Liver (tissue), 9 donors: ENCODE data around the gene TBC1D1. TPM values are rescaled to one million over a fixed set of nuclear protein-coding genes. Genes with fewer than 3 reads are reported as not detected.

Source experiments
- DNase-seq: peaks from one replicate; pipeline ENCODE4 v3.0.0-alpha.2; 2017; ENCODE audit warnings: low spot score
- H3K27ac ChIP-seq, 2 donors: one replicate each; pipeline ENCODE4 v1.7.0; 2013; ENCODE audit warnings: inconsistent platforms in 2 of 2, low read length in 2 of 2, control low read depth in 1 of 2, low read depth in 1 of 2, mild to moderate bottlenecking in 1 of 2
- H3K27me3 ChIP-seq, 4 donors: one replicate each; pipeline versions ENCODE4 v1.6.1 to v1.7.0; 2013; ENCODE audit warnings: low read length in 3 of 4, inconsistent platforms in 1 of 4, mild to moderate bottlenecking in 1 of 4, moderate library complexity in 1 of 4; ENCODE audit not compliant: control insufficient read depth in 4 of 4, insufficient read depth in 4 of 4
- H3K36me3 ChIP-seq, 4 donors: one replicate each; pipeline versions ENCODE4 v1.6.1 to v1.7.0; 2013; ENCODE audit warnings: low read length in 3 of 4, mild to moderate bottlenecking in 3 of 4, low read depth in 1 of 4, moderate library complexity in 1 of 4; ENCODE audit not compliant: control insufficient read depth in 4 of 4, insufficient read depth in 3 of 4
- H3K4me1 ChIP-seq, 4 donors: one replicate each; pipeline versions ENCODE4 v1.6.1 to v1.7.0; 2013; ENCODE audit warnings: low read length in 3 of 4, mild to moderate bottlenecking in 3 of 4, moderate library complexity in 1 of 4; ENCODE audit not compliant: control insufficient read depth in 4 of 4, insufficient read depth in 4 of 4
- H3K4me3 ChIP-seq, 3 donors: one replicate each; pipeline versions ENCODE4 v1.6.1 to v1.7.0; 2013; ENCODE audit warnings: low read length in 3 of 3, control low read depth in 1 of 3, low read depth in 1 of 3, mild to moderate bottlenecking in 1 of 3
- H3K9ac ChIP-seq, 2 donors: one replicate each; pipeline ENCODE4 v1.7.0; 2013; ENCODE audit warnings: low read length in 2 of 2, mild to moderate bottlenecking in 2 of 2, moderate library complexity in 2 of 2, control low read depth in 1 of 2, low read depth in 1 of 2
- H3K9me3 ChIP-seq, 4 donors: one replicate each; pipeline versions ENCODE4 v1.6.1 to v1.7.0; 2013; ENCODE audit warnings: low read length in 3 of 4; ENCODE audit not compliant: control insufficient read depth in 4 of 4
- FOXA1 ChIP-seq: IDR thresholded peaks from 2 replicates; pipeline ENCODE4 v1.6.1; 2016; ENCODE audit warnings: antibody characterized with exemption
- FOXA2 ChIP-seq: IDR thresholded peaks from 2 replicates; pipeline ENCODE4 v1.6.1; 2016; ENCODE audit warnings: antibody characterized with exemption
- GABPA ChIP-seq, 2 donors: IDR thresholded peaks in 1 of 2; conservative IDR thresholded peaks in 1 of 2; 2 replicates each; pipeline ENCODE4 v1.6.1; 2016; ENCODE audit warnings: antibody characterized with exemption in 2 of 2, mild to moderate bottlenecking in 1 of 2, moderate library complexity in 1 of 2
- HNF4A ChIP-seq, 2 donors: conservative IDR thresholded peaks; 2 replicates each; pipeline ENCODE4 v1.6.1; 2016; ENCODE audit warnings: antibody characterized with exemption in 2 of 2, mild to moderate bottlenecking in 2 of 2
- HNF4G ChIP-seq: IDR thresholded peaks from 2 replicates; pipeline ENCODE4 v1.6.1; 2016; ENCODE audit warnings: antibody characterized with exemption
- NR2F2 ChIP-seq: IDR thresholded peaks from 2 replicates; pipeline ENCODE4 v1.6.1; 2016; ENCODE audit warnings: antibody characterized with exemption
- RXRA ChIP-seq, 2 donors: IDR thresholded peaks; 2 replicates each; pipeline ENCODE4 v1.6.1; 2017 to 2018; ENCODE audit warnings: antibody characterized with exemption in 2 of 2, mild to moderate bottlenecking in 1 of 2
- SP1 ChIP-seq: IDR thresholded peaks from 2 replicates; pipeline ENCODE4 v1.6.1; 2018; ENCODE audit warnings: antibody characterized with exemption, mild to moderate bottlenecking
- TAF1 ChIP-seq: conservative IDR thresholded peaks from 2 replicates; pipeline ENCODE4 v1.6.1; 2016; ENCODE audit warnings: antibody characterized with exemption, mild to moderate bottlenecking
- YY1 ChIP-seq: IDR thresholded peaks from 2 replicates; pipeline ENCODE4 v1.6.1; 2016; ENCODE audit warnings: antibody characterized with exemption, mild to moderate bottlenecking
- WGBS: extraction: QIAGEN DNeasy Blood & Tissue Kit; methylation state at CpG from one replicate; pipeline ENCODE4 v1.1.7; 2013; 5-methylcytosine and 5-hydroxymethylcytosine counted together
- polyA plus RNA-seq, 2 donors: library from polyadenylated mRNA; stranded (reverse) in 1 of 2; unstranded in 1 of 2; fragments of 200-250 nt in 1 of 2; fragments of >200 nt in 1 of 2; fragmentation: Nextera tagmentation in 1 of 2; extraction: Ambion mirVana in 1 of 2; gene quantifications; one replicate each; pipeline versions ENCODE4 v1.2.1 to v1.2.3, GENCODE V29; 2013 to 2015
- total RNA-seq, 2 donors: library from RNA; depleted of rRNA; stranded (reverse); fragments of >200 nt; gene quantifications; one replicate each; pipeline ENCODE4 v1.2.3, GENCODE V29; 2014
- TF ChIP-seq, protein P1 (sequence below): IDR thresholded peaks from 2 replicates; pipeline ENCODE4 v1.6.1; 2016; ENCODE audit warnings: antibody characterized with exemption
- TF ChIP-seq, protein P2 (sequence below): IDR thresholded peaks from 2 replicates; pipeline ENCODE4 v1.6.1; 2016; ENCODE audit warnings: antibody characterized with exemption
- TF ChIP-seq, protein P3 (sequence below): IDR thresholded peaks from 2 replicates; pipeline ENCODE4 v1.6.1; 2016; ENCODE audit warnings: antibody characterized with exemption
- TF ChIP-seq, protein P4 (sequence below): fragments of 150-350 bp; IDR thresholded peaks from 2 replicates; pipeline ENCODE4 v1.5.1; 2017; ENCODE audit warnings: improper control_type of control experiment, low read depth, low read length; ENCODE audit not compliant: missing input control
- donor health status: healthy.
- donor health status: healthy.
- donor health status: healthy.
- donor health status: healthy.
- donor health status: healthy.

The TBC1D1 gene
- total and polyA plus RNA-seq, 4 donors, result 15.6 to 41.4 (median 20.9) TPM

DNA sequence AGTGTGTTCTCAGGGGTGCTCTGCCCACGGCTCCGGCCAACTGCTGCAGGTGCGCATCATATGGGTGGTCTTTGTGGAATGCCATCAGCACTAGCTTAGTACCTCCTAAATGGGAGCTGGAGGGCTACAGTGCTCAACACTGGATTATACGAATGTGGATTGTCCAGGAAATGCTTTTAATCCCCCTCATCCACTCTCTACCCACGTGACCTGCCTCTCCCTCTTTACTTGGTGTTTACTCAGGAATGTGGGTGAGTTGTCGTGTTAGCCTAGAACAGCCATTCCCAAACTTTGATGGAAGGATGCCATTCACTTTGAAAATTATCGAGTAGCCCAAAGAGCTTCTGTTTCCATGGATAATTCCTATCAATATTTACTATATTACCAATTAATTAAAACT lies 220.1 kb downstream of the TBC1D1 start:
- DNase-seq, result no peak
- 95% methylated on average over 7 of the region's 7 CpGs for WGBS
- H3K4me3 ChIP-seq, result no peak overlapping the region
- no peaks in the 10 kb centered on the region for H3K9me3 ChIP-seq
- TF ChIP-seq RXRA (IDR thresholded peaks at IDR 0.05) (no peak), TAF1 (no peak), HNF4G (no peak), GABPA (IDR thresholded peaks at IDR 0.05 in 1 of 2, conservative IDR thresholded peaks at IDR 0.05 in 1 of 2) (no peak), YY1 (no peak), SP1 (no peak), FOXA1 (no peak), FOXA2 (no peak), NR2F2 (no peak), HNF4A (conservative IDR thresholded peaks at IDR 0.05) (no peak)
- TF ChIP-seq, protein P1, sequence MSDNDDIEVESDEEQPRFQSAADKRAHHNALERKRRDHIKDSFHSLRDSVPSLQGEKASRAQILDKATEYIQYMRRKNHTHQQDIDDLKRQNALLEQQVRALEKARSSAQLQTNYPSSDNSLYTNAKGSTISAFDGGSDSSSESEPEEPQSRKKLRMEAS, result no peak
- TF ChIP-seq, protein P2, sequence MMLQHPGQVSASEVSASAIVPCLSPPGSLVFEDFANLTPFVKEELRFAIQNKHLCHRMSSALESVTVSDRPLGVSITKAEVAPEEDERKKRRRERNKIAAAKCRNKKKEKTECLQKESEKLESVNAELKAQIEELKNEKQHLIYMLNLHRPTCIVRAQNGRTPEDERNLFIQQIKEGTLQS, result no peak
- TF ChIP-seq, protein P3, sequence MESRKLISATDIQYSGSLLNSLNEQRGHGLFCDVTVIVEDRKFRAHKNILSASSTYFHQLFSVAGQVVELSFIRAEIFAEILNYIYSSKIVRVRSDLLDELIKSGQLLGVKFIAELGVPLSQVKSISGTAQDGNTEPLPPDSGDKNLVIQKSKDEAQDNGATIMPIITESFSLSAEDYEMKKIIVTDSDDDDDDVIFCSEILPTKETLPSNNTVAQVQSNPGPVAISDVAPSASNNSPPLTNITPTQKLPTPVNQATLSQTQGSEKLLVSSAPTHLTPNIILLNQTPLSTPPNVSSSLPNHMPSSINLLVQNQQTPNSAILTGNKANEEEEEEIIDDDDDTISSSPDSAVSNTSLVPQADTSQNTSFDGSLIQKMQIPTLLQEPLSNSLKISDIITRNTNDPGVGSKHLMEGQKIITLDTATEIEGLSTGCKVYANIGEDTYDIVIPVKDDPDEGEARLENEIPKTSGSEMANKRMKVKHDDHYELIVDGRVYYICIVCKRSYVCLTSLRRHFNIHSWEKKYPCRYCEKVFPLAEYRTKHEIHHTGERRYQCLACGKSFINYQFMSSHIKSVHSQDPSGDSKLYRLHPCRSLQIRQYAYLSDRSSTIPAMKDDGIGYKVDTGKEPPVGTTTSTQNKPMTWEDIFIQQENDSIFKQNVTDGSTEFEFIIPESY, result no peak
- TF ChIP-seq, protein P4, sequence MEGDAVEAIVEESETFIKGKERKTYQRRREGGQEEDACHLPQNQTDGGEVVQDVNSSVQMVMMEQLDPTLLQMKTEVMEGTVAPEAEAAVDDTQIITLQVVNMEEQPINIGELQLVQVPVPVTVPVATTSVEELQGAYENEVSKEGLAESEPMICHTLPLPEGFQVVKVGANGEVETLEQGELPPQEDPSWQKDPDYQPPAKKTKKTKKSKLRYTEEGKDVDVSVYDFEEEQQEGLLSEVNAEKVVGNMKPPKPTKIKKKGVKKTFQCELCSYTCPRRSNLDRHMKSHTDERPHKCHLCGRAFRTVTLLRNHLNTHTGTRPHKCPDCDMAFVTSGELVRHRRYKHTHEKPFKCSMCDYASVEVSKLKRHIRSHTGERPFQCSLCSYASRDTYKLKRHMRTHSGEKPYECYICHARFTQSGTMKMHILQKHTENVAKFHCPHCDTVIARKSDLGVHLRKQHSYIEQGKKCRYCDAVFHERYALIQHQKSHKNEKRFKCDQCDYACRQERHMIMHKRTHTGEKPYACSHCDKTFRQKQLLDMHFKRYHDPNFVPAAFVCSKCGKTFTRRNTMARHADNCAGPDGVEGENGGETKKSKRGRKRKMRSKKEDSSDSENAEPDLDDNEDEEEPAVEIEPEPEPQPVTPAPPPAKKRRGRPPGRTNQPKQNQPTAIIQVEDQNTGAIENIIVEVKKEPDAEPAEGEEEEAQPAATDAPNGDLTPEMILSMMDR, result no peak
- peaks cover 0 to 6% (median 2%) of the 10 kb centered on the region in 4 donors for H3K36me3 ChIP-seq
- H3K9ac ChIP-seq, result no peak overlapping the region
- H3K27ac ChIP-seq, result no peak overlapping the region
- H3K27me3 ChIP-seq, result no peaks in the 10 kb centered on the region
- peaks cover 4 to 18% (median 14%) of the 10 kb centered on the region in 4 donors for H3K4me1 ChIP-seq

DNA sequence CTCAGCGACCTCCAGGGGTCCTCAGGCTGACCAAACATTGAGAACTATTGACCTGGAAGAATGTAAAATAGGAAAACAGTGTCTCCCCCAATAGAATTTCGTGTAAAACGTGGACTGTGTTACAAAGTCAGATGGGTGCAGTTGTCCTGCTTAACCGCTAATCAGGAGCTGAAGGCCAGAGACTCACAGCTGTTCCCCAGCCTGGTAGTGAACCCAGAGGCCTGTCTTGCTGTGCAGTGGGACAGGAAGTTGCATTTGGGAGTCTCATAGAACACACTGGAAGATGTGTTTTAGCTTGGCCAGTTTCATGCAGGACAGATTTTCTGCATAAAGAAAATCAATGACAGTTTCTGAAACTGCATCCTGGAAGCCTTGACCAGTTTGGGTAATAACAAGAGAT lies 220.8 kb downstream of the TBC1D1 start:
- Histone ChIP-seq H3K36me3 (peaks cover 0 to 6% (median 2%) of the 10 kb centered on the region in 4 donors), H3K4me1 (peaks cover 4 to 18% (median 14%) of the 10 kb centered on the region in 4 donors)
- no peak for TF ChIP-seq FOXA1
- no peak for TF ChIP-seq NR2F2
- TF ChIP-seq, protein P2, result no peak
- TF ChIP-seq, protein P1, result no peak
- TF ChIP-seq FOXA2, result no peak

More for the DNA sequence above, 220.8 kb downstream of the TBC1D1 start:
- Histone ChIP-seq H3K4me3 (no peak overlapping the region), H3K27me3 (no peaks in the 10 kb centered on the region), H3K9me3 (no peaks in the 10 kb centered on the region), H3K27ac (no peak overlapping the region), H3K9ac (no peak overlapping the region)
- no peak for DNase-seq
- WGBS, result 83% methylated on average over 4 of the region's 4 CpGs
